Astrocyte (in vitro differentiated cells and primary cell): ENCODE measurements around the gene MRPL14.

ENCODE experiments used
- EZH2 ChIP-seq: IDR thresholded peaks from 2 replicates; pipeline ENCODE4 v1.6.1; 2012; ENCODE audit warnings: mild to moderate bottlenecking, low read length, inconsistent platforms; ENCODE audit not compliant: insufficient read depth
- TF ChIP-seq, protein P1 (sequence below): IDR thresholded peaks from 2 replicates; pipeline ENCODE4 v1.5.1; 2011; ENCODE audit warnings: low read depth, mild to moderate bottlenecking, inconsistent platforms, low read length, moderate library complexity; ENCODE audit not compliant: insufficient read depth

DNA sequence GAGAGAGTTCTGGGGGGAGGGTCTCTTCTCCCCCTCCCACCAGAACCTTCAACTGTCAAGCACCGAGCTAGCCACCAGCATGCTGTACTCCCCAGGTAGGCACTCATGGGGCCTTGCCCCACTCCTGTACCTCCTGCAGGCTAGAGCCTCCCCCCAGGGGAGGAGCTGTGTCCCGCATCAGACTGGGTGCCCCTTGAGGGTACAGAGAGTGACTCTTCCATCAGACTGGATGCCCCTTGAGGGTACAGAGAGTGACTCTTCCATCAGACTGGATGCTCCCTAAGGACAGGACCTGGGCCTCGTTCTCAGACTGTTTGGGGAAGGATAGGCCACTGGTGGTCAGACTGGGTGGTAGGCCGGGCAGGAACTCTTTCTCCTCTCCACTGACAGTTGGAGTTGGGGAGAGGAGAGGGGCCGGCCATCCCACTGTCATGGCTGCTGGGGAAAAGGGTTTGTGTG lies 31.5 kb upstream of the MRPL14 start, which contains the start of gene CAPN11:
- TF ChIP-seq, protein P1, sequence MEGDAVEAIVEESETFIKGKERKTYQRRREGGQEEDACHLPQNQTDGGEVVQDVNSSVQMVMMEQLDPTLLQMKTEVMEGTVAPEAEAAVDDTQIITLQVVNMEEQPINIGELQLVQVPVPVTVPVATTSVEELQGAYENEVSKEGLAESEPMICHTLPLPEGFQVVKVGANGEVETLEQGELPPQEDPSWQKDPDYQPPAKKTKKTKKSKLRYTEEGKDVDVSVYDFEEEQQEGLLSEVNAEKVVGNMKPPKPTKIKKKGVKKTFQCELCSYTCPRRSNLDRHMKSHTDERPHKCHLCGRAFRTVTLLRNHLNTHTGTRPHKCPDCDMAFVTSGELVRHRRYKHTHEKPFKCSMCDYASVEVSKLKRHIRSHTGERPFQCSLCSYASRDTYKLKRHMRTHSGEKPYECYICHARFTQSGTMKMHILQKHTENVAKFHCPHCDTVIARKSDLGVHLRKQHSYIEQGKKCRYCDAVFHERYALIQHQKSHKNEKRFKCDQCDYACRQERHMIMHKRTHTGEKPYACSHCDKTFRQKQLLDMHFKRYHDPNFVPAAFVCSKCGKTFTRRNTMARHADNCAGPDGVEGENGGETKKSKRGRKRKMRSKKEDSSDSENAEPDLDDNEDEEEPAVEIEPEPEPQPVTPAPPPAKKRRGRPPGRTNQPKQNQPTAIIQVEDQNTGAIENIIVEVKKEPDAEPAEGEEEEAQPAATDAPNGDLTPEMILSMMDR: no peak
- TF ChIP-seq EZH2: no peak
